GM12892 (cell line): ENCODE data around the gene LEFTY2.
"Not testable (repeated sequence)": the region's sequence is repeated elsewhere in the genome, so short reads cannot be mapped to it uniquely, and the experiment has no call there.

Experiments
- DNase-seq: peaks from one replicate; pipeline ENCODE4 v3.0.0; 2011; ENCODE audit not compliant: insufficient read length
- FAIRE-seq: peaks from 2 replicates; lab custom pipeline; 2011; peaks lifted over from hg19 to GRCh38; lab: Jason Lieb, UNC
- POLR2A ChIP-seq: IDR thresholded peaks from 2 replicates; pipeline ENCODE4 v1.6.1; 2011; ENCODE audit warnings: low read depth, low read length, control low read depth
- POLR2AphosphoS5 ChIP-seq: IDR thresholded peaks from 2 replicates; pipeline ENCODE4 v1.6.1; 2011; ENCODE audit warnings: low read depth, low read length, control low read depth
- TAF1 ChIP-seq: IDR thresholded peaks from 2 replicates; pipeline ENCODE4 v1.6.1; 2011; ENCODE audit warnings: low read depth, mild to moderate bottlenecking, control low read depth, low read length, borderline replicate concordance

The LEFTY2 gene

GRCh38 chr1:225944951-225945350 lies 3.9 kb upstream of the LEFTY2 start:
- no peak for TF ChIP-seq POLR2AphosphoS5
- no peak for TF ChIP-seq POLR2A
- TF ChIP-seq TAF1: no peak
- peak; percentile 56 for DNase-seq
- peak; percentile 70 for FAIRE-seq

- no peak for FAIRE-seq
- TF ChIP-seq POLR2AphosphoS5 (no peak), POLR2A (no peak), TAF1 (no peak)
- DNase-seq: no peak
These were observed 3.4 kb upstream of the LEFTY2 start for GRCh38 chr1:225944387-225944786.

GRCh38 chr1:225943582-225943981 lies 2.6 kb upstream of the LEFTY2 start:
- DNase-seq (no peak), FAIRE-seq (no peak)
- no peak for TF ChIP-seq TAF1
- no peak for TF ChIP-seq POLR2AphosphoS5
- TF ChIP-seq POLR2A: no peak

GRCh38 chr1:225942574-225942973 lies 1.6 kb upstream of the LEFTY2 start:
- TF ChIP-seq POLR2A (no peak), POLR2AphosphoS5 (no peak), TAF1 (no peak)
- FAIRE-seq (peak; percentile 54), DNase-seq (no peak)

- FAIRE-seq (peak; percentile 40), DNase-seq (no peak)
- no peak for TF ChIP-seq TAF1
- no peak for TF ChIP-seq POLR2AphosphoS5
- no peak for TF ChIP-seq POLR2A
These were observed 862 bp upstream of the LEFTY2 start for GRCh38 chr1:225941942-225942222.

GRCh38 chr1:225940385-225941151 lies 452 bp downstream of the LEFTY2 start:
- TF ChIP-seq TAF1 (no peak), POLR2A (no peak), POLR2AphosphoS5 (no peak)
- FAIRE-seq (no peak), DNase-seq (no peak)

GRCh38 chr1:225939939-225940310 lies 1.1 kb downstream of the LEFTY2 start:
- not testable (repeated sequence) for DNase-seq, FAIRE-seq

GRCh38 chr1:225939097-225939938 lies 1.7 kb downstream of the LEFTY2 start:
- DNase-seq, FAIRE-seq: not testable (repeated sequence)

- TF ChIP-seq POLR2A (no peak), TAF1 (no peak), POLR2AphosphoS5 (no peak)
- no peak for FAIRE-seq
- no peak for DNase-seq
These were observed 3.7 kb downstream of the LEFTY2 start for GRCh38 chr1:225937048-225937968.

GRCh38 chr1:225936523-225936922 lies 4.5 kb downstream of the LEFTY2 start:
- TF ChIP-seq POLR2AphosphoS5 (no peak), POLR2A (no peak), TAF1 (no peak)
- no peak for FAIRE-seq
- no peak for DNase-seq

GRCh38 chr1:225936086-225936485 lies 4.9 kb downstream of the LEFTY2 start:
- DNase-seq, FAIRE-seq: not testable (repeated sequence)
